SU-DHL-6 (cell line): ENCODE results near the gene AKT1.

Experiments used
- EZH2phosphoT487 ChIP-seq: fragments of 200-600 bp; sonication (generic), shearing (Covaris generic); conservative IDR thresholded peaks from 2 replicates; pipeline ENCODE4 v1.6.1; 2018; ENCODE audit warnings: mild to moderate bottlenecking, antibody characterized with exemption, low read length, moderate library complexity, mixed read lengths
- TF ChIP-seq, protein P1 (sequence below): fragments of 200-600 bp; sonication (generic); IDR thresholded peaks from one replicate; pipeline ENCODE4 v1.5.1; 2017; ENCODE audit warnings: antibody characterized with exemption, mild to moderate bottlenecking, low read length, moderate library complexity; ENCODE audit not compliant: insufficient read depth, poor library complexity, severe bottlenecking

DNA sequence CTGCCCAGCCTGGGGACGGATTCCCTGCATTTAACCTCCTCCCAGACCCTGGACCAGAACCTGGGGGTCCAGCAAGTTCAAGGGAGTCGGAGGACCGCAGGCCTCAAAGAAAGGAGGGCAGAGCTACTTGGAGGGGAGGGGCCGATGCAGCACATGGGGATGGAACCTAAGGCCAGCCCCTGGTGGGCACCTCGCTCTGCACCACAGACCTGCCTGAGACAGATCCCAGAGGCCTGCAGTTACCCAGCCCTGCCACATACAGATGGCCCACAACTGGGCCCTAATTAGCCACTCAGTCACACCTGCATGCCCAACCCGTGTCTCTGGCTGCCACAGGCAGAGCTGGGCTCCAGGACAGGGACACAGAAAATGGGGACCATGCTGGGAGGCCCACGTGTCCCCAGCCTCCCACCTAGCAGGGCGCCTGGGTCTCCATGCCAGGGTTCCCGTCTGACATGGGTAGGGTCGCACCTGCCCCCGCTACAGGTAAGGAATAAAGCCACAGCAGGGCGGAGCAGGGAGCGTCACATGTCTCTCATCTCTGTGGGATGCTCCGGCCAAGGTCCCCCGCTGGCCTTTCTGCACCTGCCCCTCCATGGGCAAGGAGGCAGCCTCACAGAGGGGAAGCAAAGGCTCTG is 16.7 kb downstream of the AKT1 start:
- TF ChIP-seq, protein P1, sequence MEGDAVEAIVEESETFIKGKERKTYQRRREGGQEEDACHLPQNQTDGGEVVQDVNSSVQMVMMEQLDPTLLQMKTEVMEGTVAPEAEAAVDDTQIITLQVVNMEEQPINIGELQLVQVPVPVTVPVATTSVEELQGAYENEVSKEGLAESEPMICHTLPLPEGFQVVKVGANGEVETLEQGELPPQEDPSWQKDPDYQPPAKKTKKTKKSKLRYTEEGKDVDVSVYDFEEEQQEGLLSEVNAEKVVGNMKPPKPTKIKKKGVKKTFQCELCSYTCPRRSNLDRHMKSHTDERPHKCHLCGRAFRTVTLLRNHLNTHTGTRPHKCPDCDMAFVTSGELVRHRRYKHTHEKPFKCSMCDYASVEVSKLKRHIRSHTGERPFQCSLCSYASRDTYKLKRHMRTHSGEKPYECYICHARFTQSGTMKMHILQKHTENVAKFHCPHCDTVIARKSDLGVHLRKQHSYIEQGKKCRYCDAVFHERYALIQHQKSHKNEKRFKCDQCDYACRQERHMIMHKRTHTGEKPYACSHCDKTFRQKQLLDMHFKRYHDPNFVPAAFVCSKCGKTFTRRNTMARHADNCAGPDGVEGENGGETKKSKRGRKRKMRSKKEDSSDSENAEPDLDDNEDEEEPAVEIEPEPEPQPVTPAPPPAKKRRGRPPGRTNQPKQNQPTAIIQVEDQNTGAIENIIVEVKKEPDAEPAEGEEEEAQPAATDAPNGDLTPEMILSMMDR = no peak
- TF ChIP-seq EZH2phosphoT487 = no peak
